Measurements from ENCODE around the gene MEGF9. TPM values are rescaled to one million over a fixed set of nuclear protein-coding genes. Genes with fewer than 3 reads are reported as not detected.

The MEGF9 gene
- total RNA-seq, 4 donors from 2014 or later = 49.0 to 59.0 (median 57.0) TPM

DNA sequence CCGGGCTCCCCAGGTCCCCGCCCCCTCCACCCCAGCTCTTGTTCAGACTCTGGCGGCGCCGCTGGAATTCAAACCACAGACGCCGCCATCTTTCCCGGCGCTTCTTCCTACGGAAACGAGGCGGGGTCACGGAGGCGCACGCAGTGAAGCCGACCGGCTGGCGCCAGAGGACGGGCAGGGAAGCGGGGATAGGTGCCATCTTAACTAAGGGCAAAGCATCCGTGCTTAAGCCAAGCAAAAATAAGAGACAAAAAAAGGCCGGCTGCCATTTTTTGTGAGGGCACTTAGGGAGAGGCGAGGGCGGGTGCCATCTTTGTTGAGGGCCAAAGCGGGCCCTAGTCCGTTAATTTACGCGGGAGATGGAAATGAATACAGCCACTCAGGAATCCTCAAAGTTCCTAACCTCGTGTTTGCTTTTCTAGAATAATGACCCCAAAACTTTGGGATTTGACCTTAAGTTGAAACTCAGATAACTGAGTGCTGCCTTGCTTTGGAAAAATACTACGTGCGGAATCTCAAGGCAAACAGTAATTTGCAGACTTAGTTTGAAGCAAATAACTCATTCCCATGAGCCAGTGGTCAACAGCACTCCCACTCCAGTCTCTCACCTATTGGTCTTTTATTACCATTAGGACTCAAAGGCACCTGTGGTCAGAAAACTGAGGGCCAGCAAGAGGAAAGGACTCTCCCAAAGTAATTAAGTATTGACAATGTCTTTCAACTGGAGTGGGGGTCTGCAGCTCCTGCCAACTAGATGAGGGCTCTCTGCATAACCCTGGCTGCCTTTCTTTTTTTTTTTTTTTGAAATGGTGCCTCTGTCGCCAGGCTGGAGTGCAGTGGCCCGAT lies 134.0 kb downstream of the MEGF9 start, which contains the start of gene CDK5RAP2:
CDK5RAP2 (minus strand) TSS at position 117 of the 846 bp plus-strand sequence. CDS start 189 bp downstream, outside the sequence.
- peak within 1 kb of the TSS; percentile 91 for H3K4me3 ChIP-seq (ENCODE audit: low read depth, poor library complexity, severe bottlenecking)
- WGBS, 2 donors = 11 to 14% methylated on average over 28 to 33 of the region's 33 CpGs
- peak; percentile 96 to 98 for DNase-seq (ENCODE audit: low spot score in 2 of 2)
- no peak for TF ChIP-seq POLR2A (IDR thresholded peaks at IDR 0.05)
- TF ChIP-seq, protein P1, sequence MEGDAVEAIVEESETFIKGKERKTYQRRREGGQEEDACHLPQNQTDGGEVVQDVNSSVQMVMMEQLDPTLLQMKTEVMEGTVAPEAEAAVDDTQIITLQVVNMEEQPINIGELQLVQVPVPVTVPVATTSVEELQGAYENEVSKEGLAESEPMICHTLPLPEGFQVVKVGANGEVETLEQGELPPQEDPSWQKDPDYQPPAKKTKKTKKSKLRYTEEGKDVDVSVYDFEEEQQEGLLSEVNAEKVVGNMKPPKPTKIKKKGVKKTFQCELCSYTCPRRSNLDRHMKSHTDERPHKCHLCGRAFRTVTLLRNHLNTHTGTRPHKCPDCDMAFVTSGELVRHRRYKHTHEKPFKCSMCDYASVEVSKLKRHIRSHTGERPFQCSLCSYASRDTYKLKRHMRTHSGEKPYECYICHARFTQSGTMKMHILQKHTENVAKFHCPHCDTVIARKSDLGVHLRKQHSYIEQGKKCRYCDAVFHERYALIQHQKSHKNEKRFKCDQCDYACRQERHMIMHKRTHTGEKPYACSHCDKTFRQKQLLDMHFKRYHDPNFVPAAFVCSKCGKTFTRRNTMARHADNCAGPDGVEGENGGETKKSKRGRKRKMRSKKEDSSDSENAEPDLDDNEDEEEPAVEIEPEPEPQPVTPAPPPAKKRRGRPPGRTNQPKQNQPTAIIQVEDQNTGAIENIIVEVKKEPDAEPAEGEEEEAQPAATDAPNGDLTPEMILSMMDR (IDR thresholded peaks at IDR 0.05) = no peak
- intact Hi-C loops (cut with DNase I; ENCODE audit: low total_unique reads) = no loop called here

DNA sequence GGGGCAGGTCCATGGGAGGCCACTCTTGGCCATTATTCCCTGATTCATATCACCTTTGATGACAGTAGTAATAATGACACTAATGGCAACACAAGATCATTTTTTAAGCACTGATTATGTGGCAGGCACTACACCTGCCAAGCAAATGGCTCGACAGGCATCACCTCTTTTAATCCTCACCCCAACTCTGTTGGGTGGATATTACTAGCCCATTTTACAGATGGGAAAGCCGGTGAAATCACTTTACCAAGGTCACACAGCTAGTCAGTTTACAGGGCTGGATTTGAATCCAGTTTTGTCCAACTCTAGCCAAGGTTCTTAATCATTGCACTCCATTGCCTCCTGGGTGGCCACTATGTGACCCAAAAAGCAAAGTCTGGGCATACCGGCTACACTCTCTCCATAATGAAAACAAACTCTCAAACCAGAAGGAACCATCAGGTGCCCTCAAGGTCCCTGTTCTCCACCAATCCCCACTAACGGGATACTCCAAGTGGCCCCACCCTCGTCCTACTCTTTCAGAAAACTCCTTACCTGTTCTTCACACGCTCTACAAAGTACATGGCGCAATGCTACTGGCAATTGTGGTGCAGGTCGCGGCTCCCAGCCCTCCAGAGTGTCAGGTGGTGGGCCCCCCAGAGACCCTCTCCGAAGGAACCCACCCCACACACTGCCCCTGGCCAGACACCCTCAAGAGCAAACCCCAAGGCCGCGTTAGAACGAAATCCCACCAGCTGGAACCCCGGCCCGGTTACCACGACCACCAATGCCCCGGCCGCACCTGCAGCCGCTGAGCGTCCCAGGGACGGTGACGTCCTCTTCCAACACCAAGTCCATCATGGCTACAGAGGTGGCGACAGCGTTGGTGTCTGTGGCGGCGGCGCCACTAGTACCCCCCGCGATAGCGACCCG lies 134.9 kb downstream of the MEGF9 start:
- 9 to 12% methylated on average over 16 to 21 of the region's 31 CpGs for WGBS, 2 donors
- intact Hi-C loops (cut with DNase I; ENCODE audit: low total_unique reads) = no loop called here
- TF ChIP-seq, protein P1 (IDR thresholded peaks at IDR 0.05) = no peak
- TF ChIP-seq POLR2A (IDR thresholded peaks at IDR 0.05) = no peak
- peak overlapping the region; percentile 91 for H3K4me3 ChIP-seq (ENCODE audit: low read depth, poor library complexity, severe bottlenecking)
- no peak for DNase-seq (ENCODE audit: low spot score in 2 of 2)

DNA sequence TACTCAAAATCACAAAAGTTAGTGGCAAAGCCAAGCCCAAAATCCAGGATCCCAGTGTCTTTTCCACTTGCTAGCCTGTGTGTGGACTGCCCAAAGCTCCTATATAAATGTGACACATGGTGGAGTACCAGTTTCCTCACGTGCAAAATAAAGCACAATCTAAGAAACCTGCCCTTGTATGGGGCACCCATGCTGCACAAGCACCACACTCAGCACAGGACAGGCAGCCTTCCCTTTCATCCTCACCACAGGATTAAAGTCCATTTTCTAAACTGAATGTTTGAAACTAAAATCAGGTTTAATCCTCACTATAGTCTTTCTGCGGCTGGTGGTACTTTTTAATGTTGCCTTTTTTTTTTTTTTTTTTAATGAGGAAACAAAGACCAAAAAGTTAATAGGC lies 139.8 kb downstream of the MEGF9 start:
- WGBS, 2 donors = 71% methylated on average over 2 of the region's 2 CpGs
- no peak overlapping the region for H3K4me3 ChIP-seq (ENCODE audit: low read depth, poor library complexity, severe bottlenecking)
- no peak for TF ChIP-seq POLR2A (IDR thresholded peaks at IDR 0.05)
- TF ChIP-seq, protein P1 (IDR thresholded peaks at IDR 0.05) = no peak
- no peak for DNase-seq (ENCODE audit: low spot score in 2 of 2)
- intact Hi-C loops (cut with DNase I; ENCODE audit: low total_unique reads) = no loop called here

DNA sequence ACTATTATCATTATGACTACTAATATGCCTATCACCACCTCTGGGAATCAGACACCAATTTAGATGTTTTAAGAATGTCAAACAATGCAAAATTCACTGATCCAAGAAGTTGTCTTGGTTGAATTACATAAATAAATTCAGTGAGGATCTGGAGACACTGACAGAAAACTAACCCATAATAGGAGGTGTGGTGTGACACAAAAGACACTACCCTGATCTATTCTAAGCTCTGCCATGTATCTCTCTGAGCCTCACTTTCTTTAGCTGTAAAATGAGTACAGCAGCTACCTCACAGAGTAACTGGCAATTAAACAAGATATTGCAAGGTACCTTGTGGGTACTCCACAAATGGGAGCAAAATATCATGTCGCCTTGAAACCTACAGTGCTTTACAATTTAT lies 141.8 kb downstream of the MEGF9 start:
- no peak for DNase-seq (ENCODE audit: low spot score in 2 of 2)
- no peak overlapping the region for H3K4me3 ChIP-seq (ENCODE audit: low read depth, poor library complexity, severe bottlenecking)
- TF ChIP-seq, protein P1 (IDR thresholded peaks at IDR 0.05) = no peak
- TF ChIP-seq POLR2A (IDR thresholded peaks at IDR 0.05) = no peak
- intact Hi-C loops (cut with DNase I; ENCODE audit: low total_unique reads) = no loop called here
- WGBS, 2 donors = 93 to 95% methylated on average over 1 of the region's 1 CpG

DNA sequence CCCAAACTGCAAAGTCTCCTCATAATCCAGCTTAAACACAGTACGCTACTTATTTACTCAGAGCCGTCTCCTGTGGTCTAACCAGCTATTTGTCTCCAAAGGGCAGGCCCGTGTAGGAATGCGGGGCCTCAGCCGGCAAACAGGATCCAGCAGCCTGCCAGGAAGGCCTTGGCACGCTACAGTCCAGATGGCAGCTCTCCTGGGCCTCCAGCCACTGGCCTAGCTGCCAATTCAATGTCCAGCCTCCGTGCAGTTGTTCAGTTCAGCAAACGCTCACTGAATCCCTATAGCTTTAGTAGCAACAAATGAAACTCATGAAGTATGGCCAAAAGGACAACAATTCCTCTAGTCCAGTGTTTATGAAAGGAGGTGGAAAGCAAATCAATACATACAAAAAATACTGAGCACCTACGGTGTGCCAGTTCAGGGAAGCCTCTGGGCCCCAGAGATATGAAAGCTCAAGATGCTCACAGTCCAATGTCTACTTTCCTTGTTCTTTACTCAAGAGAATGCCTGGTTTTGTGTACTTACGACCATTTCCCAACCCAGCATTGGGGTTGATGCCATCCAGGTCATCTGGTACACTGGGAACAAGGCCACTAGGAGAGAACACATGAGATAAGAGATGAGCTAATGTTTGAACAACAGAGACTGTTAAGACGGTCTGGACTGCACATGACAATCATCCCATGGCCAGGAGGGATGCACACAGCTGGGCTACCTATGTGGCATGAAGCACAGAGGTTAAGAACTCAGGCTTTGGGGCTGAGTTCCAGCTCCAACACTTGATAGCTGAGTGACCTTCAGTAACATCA lies 142.6 kb downstream of the MEGF9 start:
- intact Hi-C loops (cut with DNase I; ENCODE audit: low total_unique reads) = no loop called here
- 69 to 74% methylated on average over 11 of the region's 11 CpGs for WGBS, 2 donors
- H3K4me3 ChIP-seq (ENCODE audit: low read depth, poor library complexity, severe bottlenecking) = no peak overlapping the region
- DNase-seq (ENCODE audit: low spot score in 2 of 2) = peak in 1 of 2 donors; percentile 39
- TF ChIP-seq, protein P1 (IDR thresholded peaks at IDR 0.05) = no peak
- no peak for TF ChIP-seq POLR2A (IDR thresholded peaks at IDR 0.05)
